ENCODE measurements around the gene AKT3. TPM values are rescaled to one million over a fixed set of nuclear protein-coding genes. Genes with fewer than 3 reads are reported as not detected.
"Not testable (repeated sequence)": the region's sequence is repeated elsewhere in the genome, so short reads cannot be mapped to it uniquely, and the experiment has no call there.

The AKT3 gene
- total RNA-seq, 6 donors from 2014 or later = 23.0 to 51.2 (median 46.8) TPM

DNA sequence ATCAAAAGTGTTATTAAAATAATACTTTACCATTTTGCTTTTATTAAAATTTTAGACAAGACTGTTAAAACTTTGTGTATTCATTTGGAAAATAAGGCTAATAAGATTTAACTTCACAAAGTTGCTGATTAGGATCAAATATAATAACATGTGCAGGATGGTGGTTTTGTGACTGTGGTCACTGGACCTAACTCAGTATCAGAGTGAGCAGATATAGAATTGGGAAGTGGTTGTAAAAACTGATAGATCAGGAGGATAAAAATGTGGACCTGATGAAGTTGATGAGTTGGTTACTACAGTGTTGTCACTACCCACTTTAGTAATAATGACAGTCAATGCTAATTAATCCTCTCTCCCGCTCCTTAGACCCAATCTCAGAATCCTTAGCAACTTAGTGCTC lies 186.4 kb downstream of the AKT3 start:
- Histone ChIP-seq H3K4me3 (no peak overlapping the region), H3K4me1 (no peaks in the 10 kb centered on the region), H3K27ac (no peak overlapping the region), H3K9me3 (no peaks in the 10 kb centered on the region), H3K36me3 (peaks cover 0 to 6% (median 0%) of the 10 kb centered on the region in 4 donors), H3K27me3 (no peaks in the 10 kb centered on the region)
- TF ChIP-seq, protein P1, sequence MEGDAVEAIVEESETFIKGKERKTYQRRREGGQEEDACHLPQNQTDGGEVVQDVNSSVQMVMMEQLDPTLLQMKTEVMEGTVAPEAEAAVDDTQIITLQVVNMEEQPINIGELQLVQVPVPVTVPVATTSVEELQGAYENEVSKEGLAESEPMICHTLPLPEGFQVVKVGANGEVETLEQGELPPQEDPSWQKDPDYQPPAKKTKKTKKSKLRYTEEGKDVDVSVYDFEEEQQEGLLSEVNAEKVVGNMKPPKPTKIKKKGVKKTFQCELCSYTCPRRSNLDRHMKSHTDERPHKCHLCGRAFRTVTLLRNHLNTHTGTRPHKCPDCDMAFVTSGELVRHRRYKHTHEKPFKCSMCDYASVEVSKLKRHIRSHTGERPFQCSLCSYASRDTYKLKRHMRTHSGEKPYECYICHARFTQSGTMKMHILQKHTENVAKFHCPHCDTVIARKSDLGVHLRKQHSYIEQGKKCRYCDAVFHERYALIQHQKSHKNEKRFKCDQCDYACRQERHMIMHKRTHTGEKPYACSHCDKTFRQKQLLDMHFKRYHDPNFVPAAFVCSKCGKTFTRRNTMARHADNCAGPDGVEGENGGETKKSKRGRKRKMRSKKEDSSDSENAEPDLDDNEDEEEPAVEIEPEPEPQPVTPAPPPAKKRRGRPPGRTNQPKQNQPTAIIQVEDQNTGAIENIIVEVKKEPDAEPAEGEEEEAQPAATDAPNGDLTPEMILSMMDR (IDR thresholded peaks at IDR 0.05) = no peak
- no peak for TF ChIP-seq EP300 (IDR thresholded peaks at IDR 0.05)
- no peak for TF ChIP-seq POLR2A (IDR thresholded peaks at IDR 0.05)
- TF ChIP-seq POLR2AphosphoS5 (IDR thresholded peaks at IDR 0.05) = no peak
- WGBS, 2 donors = 84 to 94% methylated on average over 1 of the region's 1 CpG
- ATAC-seq (ENCODE audit: low FRiP score in 2 of 2) (no peak), DNase-seq (no peak)

DNA sequence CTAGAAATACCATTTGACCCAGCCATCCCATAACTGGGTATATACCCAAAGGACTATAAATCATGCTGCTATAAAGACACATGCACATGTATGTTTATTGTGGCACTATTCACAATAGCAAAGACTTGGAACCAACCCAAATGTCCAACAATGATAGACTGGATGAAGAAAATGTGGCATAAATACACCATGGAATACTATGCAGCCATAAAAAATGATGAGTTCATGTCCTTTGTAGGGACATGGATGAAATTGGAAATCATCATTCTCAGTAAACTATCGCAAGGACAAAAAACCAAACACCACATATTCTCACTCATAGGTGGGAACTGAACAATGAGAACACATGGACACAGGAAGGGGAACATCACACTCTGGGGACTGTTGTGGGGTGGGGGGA lies 187.9 kb downstream of the AKT3 start:
- not testable (repeated sequence) for H3K27me3 ChIP-seq; H3K9me3 ChIP-seq; H3K36me3 ChIP-seq; H3K27ac ChIP-seq; H3K4me3 ChIP-seq; H3K4me1 ChIP-seq; DNase-seq; ATAC-seq (ENCODE audit: low FRiP score in 2 of 2)
- 80 to 100% methylated on average over 1 of the region's 1 CpG for WGBS, 2 donors

DNA sequence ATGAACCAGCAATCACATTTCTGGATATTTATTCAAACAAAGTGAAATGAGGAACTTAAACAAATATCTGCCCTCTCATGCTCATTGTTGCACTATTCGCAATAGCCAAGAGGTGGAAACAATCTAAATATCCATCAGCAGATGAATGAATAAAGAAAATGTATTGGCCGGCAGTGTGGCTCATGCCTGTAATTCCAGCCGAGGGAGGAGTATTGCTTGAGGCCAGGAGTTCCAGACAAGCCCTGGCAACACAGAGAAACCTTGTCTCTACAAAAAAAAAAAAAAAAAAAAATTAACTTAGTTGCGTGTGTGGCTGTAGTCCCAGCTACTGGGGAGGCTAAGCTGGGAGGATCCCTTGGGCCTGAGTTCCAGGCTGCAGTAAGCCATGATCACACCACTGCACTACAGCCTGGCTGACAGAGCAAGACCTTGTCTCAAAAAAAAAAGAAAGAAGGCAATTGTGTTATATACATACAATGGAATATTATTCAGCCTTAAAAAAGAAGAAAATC lies 191.4 kb downstream of the AKT3 start:
- no peak for TF ChIP-seq POLR2A (IDR thresholded peaks at IDR 0.05)
- TF ChIP-seq, protein P1 (IDR thresholded peaks at IDR 0.05) = no peak
- no peak for TF ChIP-seq EP300 (IDR thresholded peaks at IDR 0.05)
- TF ChIP-seq POLR2AphosphoS5 (IDR thresholded peaks at IDR 0.05) = no peak
- no peaks in the 10 kb centered on the region for H3K27me3 ChIP-seq
- DNase-seq = no peak
- ATAC-seq (ENCODE audit: low FRiP score in 2 of 2) = no peak
- H3K4me3 ChIP-seq = no peak overlapping the region
- WGBS, 2 donors = 72 to 88% methylated on average over 4 of the region's 4 CpGs
- no peaks in the 10 kb centered on the region for H3K4me1 ChIP-seq
- no peaks in the 10 kb centered on the region for H3K36me3 ChIP-seq
- H3K9me3 ChIP-seq = no peaks in the 10 kb centered on the region
- no peak overlapping the region for H3K27ac ChIP-seq

GRCh38 chr1:243657793-243658192 lies 192.2 kb downstream of the AKT3 start:
- DNase-seq (no peak), ATAC-seq (ENCODE audit: low FRiP score in 2 of 2) (no peak)
- no peak for TF ChIP-seq POLR2AphosphoS5 (IDR thresholded peaks at IDR 0.05)
- no peaks in the 10 kb centered on the region for H3K4me1 ChIP-seq
- H3K27me3 ChIP-seq = no peaks in the 10 kb centered on the region
- no peak overlapping the region for H3K4me3 ChIP-seq
- WGBS, 2 donors = 96 to 100% methylated on average over 1 of the region's 1 CpG
- H3K9me3 ChIP-seq = no peaks in the 10 kb centered on the region
- no peak overlapping the region for H3K27ac ChIP-seq
- H3K36me3 ChIP-seq = no peaks in the 10 kb centered on the region

- not testable (repeated sequence) for H3K27me3 ChIP-seq; H3K9me3 ChIP-seq; H3K27ac ChIP-seq; ATAC-seq (ENCODE audit: low FRiP score in 2 of 2); H3K4me3 ChIP-seq; DNase-seq; H3K4me1 ChIP-seq
- H3K36me3 ChIP-seq = peaks cover 0 to 10% (median 0%) of the 10 kb centered on the region in 4 donors
- 97 to 100% methylated on average over 3 of the region's 3 CpGs for WGBS, 2 donors
These were observed 200.5 kb downstream of the AKT3 start for GRCh38 chr1:243649530-243649929.

GRCh38 chr1:243646841-243647240 lies 203.2 kb downstream of the AKT3 start:
- TF ChIP-seq EP300 (IDR thresholded peaks at IDR 0.05) = no peak
- TF ChIP-seq POLR2AphosphoS5 (IDR thresholded peaks at IDR 0.05) = no peak
- TF ChIP-seq, protein P1 (IDR thresholded peaks at IDR 0.05) = no peak
- no peak for TF ChIP-seq POLR2A (IDR thresholded peaks at IDR 0.05)
- H3K27me3 ChIP-seq = no peaks in the 10 kb centered on the region
- no peaks in the 10 kb centered on the region for H3K4me1 ChIP-seq
- H3K27ac ChIP-seq = no peak overlapping the region
- 93 to 94% methylated on average over 2 of the region's 2 CpGs for WGBS, 2 donors
- H3K9me3 ChIP-seq = no peaks in the 10 kb centered on the region
- peaks cover 0 to 10% (median 0%) of the 10 kb centered on the region in 4 donors for H3K36me3 ChIP-seq
- no peak for ATAC-seq (ENCODE audit: low FRiP score in 2 of 2)
- no peak overlapping the region for H3K4me3 ChIP-seq
- no peak for DNase-seq

Measured in upper lobe of left lung (tissue), 6 donors.